G401.6 (cell line): ENCODE results near the gene NOS3.

Experiments used
- FAIRE-seq: peaks from 2 replicates; lab custom pipeline; 2012; peaks lifted over from hg19 to GRCh38; lab: Jason Lieb, UNC

Gene NOS3

GRCh38 chr7:150952331-150953050, 38.3 kb upstream of the NOS3 start:
- FAIRE-seq, result no peak

GRCh38 chr7:150953061-150953997, 37.5 kb upstream of the NOS3 start:
- FAIRE-seq, result no peak

- FAIRE-seq, result no peak
Measured at GRCh38 chr7:150954201-150954985, 36.4 kb upstream of the NOS3 start.

GRCh38 chr7:150954986-150955518, 35.8 kb upstream of the NOS3 start:
- FAIRE-seq, result no peak

- FAIRE-seq, result no peak
Measured at GRCh38 chr7:150955519-150956394, 35.1 kb upstream of the NOS3 start.

GRCh38 chr7:150956395-150957132, 34.3 kb upstream of the NOS3 start:
- no peak for FAIRE-seq

- no peak for FAIRE-seq
Measured at GRCh38 chr7:150957133-150958020, 33.4 kb upstream of the NOS3 start.

GRCh38 chr7:150958062-150958552, 32.7 kb upstream of the NOS3 start:
- FAIRE-seq, result no peak

GRCh38 chr7:150958597-150958996, 32.2 kb upstream of the NOS3 start:
- no peak for FAIRE-seq

GRCh38 chr7:150959081-150959480, 31.7 kb upstream of the NOS3 start:
- FAIRE-seq, result no peak

GRCh38 chr7:150959739-150960734, 30.8 kb upstream of the NOS3 start:
- FAIRE-seq, result no peak

- FAIRE-seq, result no peak
Measured at GRCh38 chr7:150961510-150962289, 29.1 kb upstream of the NOS3 start.

GRCh38 chr7:150962290-150962552, 28.6 kb upstream of the NOS3 start:
- no peak for FAIRE-seq

- FAIRE-seq, result no peak
Measured at GRCh38 chr7:150962553-150963399, 28.0 kb upstream of the NOS3 start.

GRCh38 chr7:150963707-150964559, 26.9 kb upstream of the NOS3 start:
- FAIRE-seq, result no peak
